GM19025 (cell line): ENCODE results near the gene PROM1.

Experiments
- ATAC-seq: cut with Tn5 transposase; IDR thresholded peaks from one replicate; pipeline ENCODE4 v1.9.1; 2021; ENCODE audit warnings: mild to moderate bottlenecking, low read depth, moderate library complexity; ENCODE audit not compliant: unreplicated experiment

The PROM1 gene

GRCh38 chr4:16031546-16032395 is 52.1 kb downstream of the PROM1 start:
- ATAC-seq, result no peak

- no peak for ATAC-seq
These were observed 53.9 kb downstream of the PROM1 start for GRCh38 chr4:16029886-16030285.

GRCh38 chr4:16029262-16029661 is 54.6 kb downstream of the PROM1 start:
- ATAC-seq, result no peak

GRCh38 chr4:16027626-16028025 is 56.2 kb downstream of the PROM1 start:
- no peak for ATAC-seq

- ATAC-seq, result no peak
These were observed 56.7 kb downstream of the PROM1 start for GRCh38 chr4:16027114-16027513.

- no peak for ATAC-seq
These were observed 57.6 kb downstream of the PROM1 start for GRCh38 chr4:16026160-16026761.

- ATAC-seq, result no peak
These were observed 58.6 kb downstream of the PROM1 start for GRCh38 chr4:16025268-16025667.

GRCh38 chr4:16023776-16024408 is 59.9 kb downstream of the PROM1 start:
- no peak for ATAC-seq

GRCh38 chr4:16021804-16022560 is 61.8 kb downstream of the PROM1 start:
- ATAC-seq, result no peak

GRCh38 chr4:16019649-16020048 is 64.2 kb downstream of the PROM1 start:
- ATAC-seq, result no peak

GRCh38 chr4:16018841-16019240 is 65.0 kb downstream of the PROM1 start:
- no peak for ATAC-seq

GRCh38 chr4:16018061-16018676 is 65.7 kb downstream of the PROM1 start:
- ATAC-seq, result no peak

GRCh38 chr4:16016536-16016935 is 67.3 kb downstream of the PROM1 start:
- no peak for ATAC-seq

GRCh38 chr4:16011173-16011572 is 72.7 kb downstream of the PROM1 start:
- ATAC-seq, result no peak

- ATAC-seq, result no peak
These were observed 74.7 kb downstream of the PROM1 start for GRCh38 chr4:16009153-16009552.

- ATAC-seq, result no peak
These were observed 76.2 kb downstream of the PROM1 start for GRCh38 chr4:16007471-16008095.

- no peak for ATAC-seq
These were observed 76.9 kb downstream of the PROM1 start for GRCh38 chr4:16006771-16007446.

- no peak for ATAC-seq
These were observed 78.1 kb downstream of the PROM1 start for GRCh38 chr4:16005676-16006075.

GRCh38 chr4:16001484-16001858 is 82.4 kb downstream of the PROM1 start:
- ATAC-seq, result peak; percentile 89
